CD14-positive monocyte (primary cell): ENCODE results near the gene TMEM141. TPM values are rescaled to one million over a fixed set of nuclear protein-coding genes. Genes with fewer than 3 reads are reported as not detected.

Experiments used
- DNase-seq, 3 donors: peaks; one replicate each; pipeline ENCODE4 v3.0.0-alpha.2; 2011 to 2022
- H2AFZ ChIP-seq: 2 replicates; pipeline ENCODE4 v1.6.0; 2012; ENCODE audit warnings: mild to moderate bottlenecking, low read depth, low read length, inconsistent platforms; ENCODE audit not compliant: insufficient read depth, poor library complexity, severe bottlenecking
- H3K27ac ChIP-seq, 2 donors: 1 replicate in 1 of 2; 2 replicates in 1 of 2; pipeline ENCODE4 v1.5.1; 2012 to 2013; ENCODE audit warnings: low read length in 2 of 2, control low read depth in 1 of 2, inconsistent platforms in 1 of 2, low read depth in 1 of 2, mild to moderate bottlenecking in 1 of 2
- H3K27me3 ChIP-seq, 2 donors: one replicate each; pipeline versions ENCODE4 v1.6.0 to v1.6.1; 2011 to 2013; ENCODE audit warnings: low read length in 2 of 2; ENCODE audit not compliant: control insufficient read depth in 2 of 2, insufficient read depth in 2 of 2
- H3K36me3 ChIP-seq, 2 donors: replicated peaks in 1 of 2; 1 replicate in 1 of 2; 2 replicates in 1 of 2; pipeline versions ENCODE4 v1.5.1 to v1.6.1; 2012 to 2013; ENCODE audit warnings: low read length in 2 of 2, control low read depth in 1 of 2, inconsistent platforms in 1 of 2, mild to moderate bottlenecking in 1 of 2; ENCODE audit not compliant: insufficient read depth in 2 of 2, control insufficient read depth in 1 of 2
- H3K4me1 ChIP-seq, 2 donors: 1 replicate in 1 of 2; 2 replicates in 1 of 2; pipeline versions ENCODE4 v1.5.1 to v1.6.1; 2012 to 2013; ENCODE audit warnings: low read length in 2 of 2, control low read depth in 1 of 2, inconsistent platforms in 1 of 2, mild to moderate bottlenecking in 1 of 2, moderate library complexity in 1 of 2; ENCODE audit not compliant: insufficient read depth in 2 of 2, control insufficient read depth in 1 of 2
- H3K4me2 ChIP-seq: replicated peaks from 2 replicates; pipeline ENCODE3; 2012; ENCODE audit warnings: low read length, moderate library complexity, mild to moderate bottlenecking; ENCODE audit not compliant: poor library complexity, severe bottlenecking; ENCODE audit errors: extremely low read depth
- H3K4me3 ChIP-seq, 3 experiments: fragments of 200-600 bp in 1 of 3; sonication (generic) in 1 of 3; replicated peaks in 1 of 3; 1 replicate in 2 of 3; 2 replicates in 1 of 3; pipeline ENCODE4 v1.5.1; 2011 to 2013; ENCODE audit warnings: low read length in 3 of 3, mild to moderate bottlenecking in 3 of 3, control low read depth in 2 of 3, low read depth in 2 of 3, inconsistent platforms in 1 of 3, moderate library complexity in 1 of 3
- H3K79me2 ChIP-seq: 2 replicates; pipeline ENCODE4 v1.6.0; 2012; ENCODE audit warnings: mild to moderate bottlenecking, control low read depth, inconsistent platforms, low read length, moderate library complexity; ENCODE audit not compliant: insufficient read depth
- H3K9ac ChIP-seq: 2 replicates; pipeline ENCODE4 v1.6.0; 2017; ENCODE audit warnings: low read length, mild to moderate bottlenecking; ENCODE audit not compliant: insufficient read depth, poor library complexity, severe bottlenecking
- H3K9me3 ChIP-seq, 2 donors: replicated peaks in 1 of 2; 1 replicate in 1 of 2; 2 replicates in 1 of 2; pipeline versions ENCODE4 v1.5.1 to v1.6.1; 2012 to 2013; ENCODE audit warnings: low read length in 2 of 2, control low read depth in 1 of 2; ENCODE audit not compliant: control insufficient read depth in 1 of 2, insufficient read depth in 1 of 2
- H4K20me1 ChIP-seq: 2 replicates; pipeline ENCODE4 v1.6.0; 2012; ENCODE audit warnings: mild to moderate bottlenecking, low read length, control low read depth, moderate library complexity; ENCODE audit not compliant: insufficient read depth
- H3K27ac Mint-ChIP-seq, 7 donors: one replicate each; pipeline ENCODE4 v1.8.0; 2020; ENCODE audit warnings: mild to moderate bottlenecking in 7 of 7, mixed read lengths in 7 of 7, moderate library complexity in 6 of 7, inconsistent platforms in 2 of 7
- H3K27me3 Mint-ChIP-seq, 3 donors: one replicate each; pipeline ENCODE4 v1.8.0; 2021 to 2022; ENCODE audit warnings: low read depth in 3 of 3, mild to moderate bottlenecking in 3 of 3, mixed read lengths in 3 of 3, moderate library complexity in 3 of 3, inconsistent platforms in 1 of 3
- H3K36me3 Mint-ChIP-seq, 2 donors: one replicate each; pipeline ENCODE4 v1.8.0; 2020; ENCODE audit warnings: mixed read lengths in 2 of 2, inconsistent platforms in 1 of 2, mild to moderate bottlenecking in 1 of 2
- H3K4me1 Mint-ChIP-seq: one replicate; pipeline ENCODE4 v1.8.0; 2020; ENCODE audit warnings: mild to moderate bottlenecking, mixed read lengths
- H3K4me3 Mint-ChIP-seq, 2 donors: one replicate each; pipeline ENCODE4 v1.8.0; 2020; ENCODE audit warnings: mild to moderate bottlenecking in 2 of 2, mixed read lengths in 2 of 2, moderate library complexity in 1 of 2
- H3K9me3 Mint-ChIP-seq, 7 donors: one replicate each; pipeline ENCODE4 v1.8.0; 2020 to 2022; ENCODE audit warnings: mixed read lengths in 7 of 7, mild to moderate bottlenecking in 6 of 7, moderate library complexity in 6 of 7, inconsistent platforms in 2 of 7
- CTCF ChIP-seq: fragments of 200-600 bp; IDR thresholded peaks from one replicate; pipeline ENCODE4 v1.8.0; 2022; ENCODE audit warnings: antibody characterized with exemption, mild to moderate bottlenecking
- WGBS: methylation state at CpG from one replicate; pipeline ENCODE4 v1.1.5; 2013; ENCODE audit warnings: missing lambda C conversion rate; ENCODE audit not compliant: insufficient coverage; 5-methylcytosine and 5-hydroxymethylcytosine counted together
- intact Hi-C, 2 donors: fragments of 100-400 bp; cut with micrococcal nuclease; formaldehyde crosslinking; loops; one replicate each; pipeline versions ENCODE4 v1.15.0 to v1.15.1; 2023
- polyA plus RNA-seq, 3 donors: library from polyadenylated mRNA; depleted of rRNA in 1 of 3; unstranded in 2 of 3; stranded (reverse) in 1 of 3; fragments of 300-500 nt in 2 of 3; fragments of >200 nt in 1 of 3; fragmentation: Illumina TruSeq in 2 of 3; gene quantifications; 1 replicate in 2 of 3; 2 replicates in 1 of 3; pipeline ENCODE4 v1.2.3, GENCODE V29; 2012 to 2021

Gene TMEM141
- polyA plus RNA-seq, 3 donors = 33.1 to 47.2 (median 39.2) TPM

- Histone ChIP-seq H3K4me1 (no peaks in the 10 kb centered on the region), H2AFZ (no peak overlapping the region)
These were observed 29.6 kb upstream of the TMEM141 start for GRCh38 chr9:136761545-136761981.

GRCh38 chr9:136762221-136762691 lies 28.9 kb upstream of the TMEM141 start:
- Histone ChIP-seq H3K36me3 (no peaks in the 10 kb centered on the region), H3K27ac (no peak overlapping the region), H3K79me2 (no peaks in the 10 kb centered on the region), H3K9me3 (no peaks in the 10 kb centered on the region), H4K20me1 (no peaks in the 10 kb centered on the region), H3K9ac (no peak overlapping the region), H3K4me3 (no peak overlapping the region), H3K27me3 (no peaks in the 10 kb centered on the region), H3K4me2 (no peak overlapping the region), H3K4me1 (no peaks in the 10 kb centered on the region), H2AFZ (no peak overlapping the region)
- no peak for TF ChIP-seq CTCF
- DNase-seq = no peak
- Mint-ChIP-seq H3K4me1 (peaks cover 13% of the 10 kb centered on the region), H3K27ac (no peak overlapping the region), H3K36me3 (no peaks in the 10 kb centered on the region), H3K9me3 (peaks cover 0 to 2% (median 0%) of the 10 kb centered on the region in 7 donors), H3K27me3 (peaks cover 5 to 15% (median 14%) of the 10 kb centered on the region in 3 donors), H3K4me3 (no peak overlapping the region)
- WGBS = 87% methylated on average over 10 of the region's 17 CpGs
- intact Hi-C loops = no loop called here

More at GRCh38 chr9:136761545-136761981, 29.6 kb upstream of the TMEM141 start:
- no peak overlapping the region for H3K4me2 ChIP-seq
- intact Hi-C loops = no loop called here
- no peak overlapping the region for H3K27ac Mint-ChIP-seq
- H3K27me3 Mint-ChIP-seq = peaks cover 3 to 13% (median 8%) of the 10 kb centered on the region in 3 donors
- H3K4me3 Mint-ChIP-seq = no peak overlapping the region
- no peaks in the 10 kb centered on the region for H3K79me2 ChIP-seq
- H3K9ac ChIP-seq = no peak overlapping the region
- H4K20me1 ChIP-seq = no peaks in the 10 kb centered on the region
- no peak overlapping the region for H3K4me3 ChIP-seq
- H3K36me3 ChIP-seq = no peaks in the 10 kb centered on the region
- H3K9me3 Mint-ChIP-seq = peaks cover 0 to 5% (median 3%) of the 10 kb centered on the region in 7 donors
- no peak for TF ChIP-seq CTCF
- H3K36me3 Mint-ChIP-seq = no peaks in the 10 kb centered on the region
- no peak overlapping the region for H3K27ac ChIP-seq
- peaks cover 0 to under 1% of the 10 kb centered on the region in 2 donors for H3K9me3 ChIP-seq
- WGBS = 97% methylated on average over 7 of the region's 13 CpGs
- DNase-seq = no peak
- peaks cover 9% of the 10 kb centered on the region for H3K4me1 Mint-ChIP-seq
- no peaks in the 10 kb centered on the region for H3K27me3 ChIP-seq
